ENCODE results near the gene MACROD2.

Gene MACROD2

GRCh38 chr20:15439551-15439950 is 1444.2 kb downstream of the MACROD2 start:
- no peaks in the 10 kb centered on the region for H4K20me1 ChIP-seq (ENCODE audit: low read depth, low read length)

GRCh38 chr20:15440049-15440820 is 1444.9 kb downstream of the MACROD2 start:
- Histone ChIP-seq H3K4me2 (ENCODE audit: low read depth, low read length, poor library complexity, severe bottlenecking) (no peak overlapping the region), H3K9me3 (ENCODE audit: insufficient read depth, low read length) (no peaks in the 10 kb centered on the region), H4K20me1 (ENCODE audit: low read depth, low read length) (no peaks in the 10 kb centered on the region), H3K27ac (ENCODE audit: low read depth, low read length) (no peak overlapping the region), H2AFZ (ENCODE audit: low read depth, low read length, severe bottlenecking) (no peak overlapping the region), H3F3A (ENCODE audit: insufficient read depth) (no peaks in the 10 kb centered on the region), H3K4me3 (ENCODE audit: insufficient read depth, low read length, poor library complexity, severe bottlenecking) (no peak overlapping the region), H3K79me2 (ENCODE audit: insufficient read depth, low read length) (no peaks in the 10 kb centered on the region), H3K27me3 (ENCODE audit: low read length) (no peaks in the 10 kb centered on the region), H3K9me2 (replicated peaks; ENCODE audit: insufficient read depth, low read length) (no peaks in the 10 kb centered on the region), H3K36me3 (ENCODE audit: low read length) (no peaks in the 10 kb centered on the region), H3K9ac (ENCODE audit: low read length) (no peak overlapping the region)
- TF ChIP-seq EZH2phosphoT487 (conservative IDR thresholded peaks at IDR 0.05; ENCODE audit: low read length) (no peak), CTCF (IDR thresholded peaks at IDR 0.05; ENCODE audit: insufficient read depth, low read length, poor library complexity, severe bottlenecking) (no peak)

More at GRCh38 chr20:15439551-15439950, 1444.2 kb downstream of the MACROD2 start:
- H3K27me3 ChIP-seq (ENCODE audit: low read length), result no peaks in the 10 kb centered on the region
- H3K4me2 ChIP-seq (ENCODE audit: low read depth, low read length, poor library complexity, severe bottlenecking), result no peak overlapping the region
- H3K79me2 ChIP-seq (ENCODE audit: insufficient read depth, low read length), result no peaks in the 10 kb centered on the region
- no peak overlapping the region for H3K4me3 ChIP-seq (ENCODE audit: insufficient read depth, low read length, poor library complexity, severe bottlenecking)
- H3K9ac ChIP-seq (ENCODE audit: low read length), result no peak overlapping the region
- H3F3A ChIP-seq (ENCODE audit: insufficient read depth), result no peaks in the 10 kb centered on the region
- no peak overlapping the region for H3K27ac ChIP-seq (ENCODE audit: low read depth, low read length)
- no peaks in the 10 kb centered on the region for H3K9me3 ChIP-seq (ENCODE audit: insufficient read depth, low read length)
- H2AFZ ChIP-seq (ENCODE audit: low read depth, low read length, severe bottlenecking), result no peak overlapping the region
- no peaks in the 10 kb centered on the region for H3K9me2 ChIP-seq (replicated peaks; ENCODE audit: insufficient read depth, low read length)
- H3K36me3 ChIP-seq (ENCODE audit: low read length), result no peaks in the 10 kb centered on the region
- TF ChIP-seq EZH2phosphoT487 (conservative IDR thresholded peaks at IDR 0.05; ENCODE audit: low read length) (no peak), CTCF (IDR thresholded peaks at IDR 0.05; ENCODE audit: insufficient read depth, low read length, poor library complexity, severe bottlenecking) (no peak)

GRCh38 chr20:15445056-15445840 is 1449.9 kb downstream of the MACROD2 start:
- Histone ChIP-seq H3K9ac (ENCODE audit: low read length) (no peak overlapping the region), H3K4me2 (ENCODE audit: low read depth, low read length, poor library complexity, severe bottlenecking) (no peak overlapping the region), H3K9me2 (replicated peaks; ENCODE audit: insufficient read depth, low read length) (no peaks in the 10 kb centered on the region), H3K27ac (ENCODE audit: low read depth, low read length) (no peak overlapping the region), H3K36me3 (ENCODE audit: low read length) (no peaks in the 10 kb centered on the region), H3F3A (ENCODE audit: insufficient read depth) (no peaks in the 10 kb centered on the region), H3K9me3 (ENCODE audit: insufficient read depth, low read length) (no peaks in the 10 kb centered on the region), H4K20me1 (ENCODE audit: low read depth, low read length) (no peaks in the 10 kb centered on the region), H3K4me3 (ENCODE audit: insufficient read depth, low read length, poor library complexity, severe bottlenecking) (no peak overlapping the region), H2AFZ (ENCODE audit: low read depth, low read length, severe bottlenecking) (no peak overlapping the region), H3K79me2 (ENCODE audit: insufficient read depth, low read length) (no peaks in the 10 kb centered on the region), H3K27me3 (ENCODE audit: low read length) (no peaks in the 10 kb centered on the region)
- TF ChIP-seq EZH2phosphoT487 (conservative IDR thresholded peaks at IDR 0.05; ENCODE audit: low read length) (no peak), CTCF (IDR thresholded peaks at IDR 0.05; ENCODE audit: insufficient read depth, low read length, poor library complexity, severe bottlenecking) (no peak)
